Measurements from ENCODE around the gene AGAP6.
"Not testable (repeated sequence)": the region's sequence is repeated elsewhere in the genome, so short reads cannot be mapped to it uniquely, and the experiment has no call there.

DNA sequence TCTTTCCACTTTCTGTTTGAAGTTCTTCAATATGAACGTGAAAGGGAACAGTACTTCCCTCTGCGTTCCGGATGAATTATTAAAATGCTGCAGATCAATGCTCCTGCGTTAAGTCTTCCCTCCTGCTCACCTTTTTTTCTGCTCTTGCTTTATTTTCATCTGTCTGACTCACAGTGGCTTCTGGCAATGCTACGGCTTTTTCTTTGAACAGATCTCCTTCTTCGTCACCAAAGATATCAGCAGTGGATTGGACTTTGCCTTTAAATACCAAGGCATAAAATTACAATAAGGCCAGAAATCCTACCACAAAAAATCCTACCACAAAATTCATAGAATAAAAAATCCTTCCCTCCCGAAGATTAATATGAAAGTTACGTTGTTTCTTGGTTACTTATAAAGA lies 68.4 kb downstream of the AGAP6 start:
- TF ChIP-seq POLR2AphosphoS5 (IDR thresholded peaks at IDR 0.05; ENCODE audit: low read depth); CTCF (conservative IDR thresholded peaks at IDR 0.05; ENCODE audit: low read depth in 2 of 2); REST (IDR thresholded peaks at IDR 0.05; ENCODE audit: unreplicated experiment); JUNB (IDR thresholded peaks at IDR 0.05; ENCODE audit: unreplicated experiment); EZH2phosphoT487 (IDR thresholded peaks at IDR 0.05; ENCODE audit: unreplicated experiment); EZH2 (IDR thresholded peaks at IDR 0.05; ENCODE audit: low read depth, unreplicated experiment); CREB1 (CRISPR knock-in tag; IDR thresholded peaks at IDR 0.05; ENCODE audit: low read depth); ZNF331 (CRISPR knock-in tag; IDR thresholded peaks at IDR 0.05; ENCODE audit: low read depth); NANOG (IDR thresholded peaks at IDR 0.05; ENCODE audit: borderline replicate concordance); STAT1 (IDR thresholded peaks at IDR 0.05; ENCODE audit: unreplicated experiment): not testable (repeated sequence)
